ENCODE data around the gene HCAR1. TPM values are rescaled to one million over a fixed set of nuclear protein-coding genes. Genes with fewer than 3 reads are reported as not detected.
"Not testable (repeated sequence)": the region's sequence is repeated elsewhere in the genome, so short reads cannot be mapped to it uniquely, and the experiment has no call there.

HCAR1 gene, protein sequence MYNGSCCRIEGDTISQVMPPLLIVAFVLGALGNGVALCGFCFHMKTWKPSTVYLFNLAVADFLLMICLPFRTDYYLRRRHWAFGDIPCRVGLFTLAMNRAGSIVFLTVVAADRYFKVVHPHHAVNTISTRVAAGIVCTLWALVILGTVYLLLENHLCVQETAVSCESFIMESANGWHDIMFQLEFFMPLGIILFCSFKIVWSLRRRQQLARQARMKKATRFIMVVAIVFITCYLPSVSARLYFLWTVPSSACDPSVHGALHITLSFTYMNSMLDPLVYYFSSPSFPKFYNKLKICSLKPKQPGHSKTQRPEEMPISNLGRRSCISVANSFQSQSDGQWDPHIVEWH
- 3.0 TPM for polyA plus RNA-seq (ENCODE audit: insufficient read length)
- long read RNA-seq, donor 1, full-length matches to known transcripts = 2 of 2 reads
- long read RNA-seq, donor 1, partial matches to known transcripts = 0 of 2 reads
- long read RNA-seq, donor 1, other reads (novel, unspliced or antisense) = 0 of 2 reads
- long read RNA-seq, donor 2, full-length matches to known transcripts = 1 of 156 reads
- long read RNA-seq, donor 2, partial matches to known transcripts = 121 of 156 reads
- long read RNA-seq, donor 2, other reads (novel, unspliced or antisense) = 34 of 156 reads
- long read RNA-seq, donor 3, full-length matches to known transcripts = 6 of 6 reads
- long read RNA-seq, donor 3, partial matches to known transcripts = 0 of 6 reads
- long read RNA-seq, donor 3, other reads (novel, unspliced or antisense) = 0 of 6 reads
- long read RNA-seq, donor 4 = 0 reads
- long read RNA-seq, donor 5, full-length matches to known transcripts = 3 of 356 reads
- long read RNA-seq, donor 5, partial matches to known transcripts = 353 of 356 reads
- long read RNA-seq, donor 5, other reads (novel, unspliced or antisense) = 0 of 356 reads
- long read RNA-seq, donor 6, full-length matches to known transcripts = 3 of 3 reads
- long read RNA-seq, donor 6, partial matches to known transcripts = 0 of 3 reads
- long read RNA-seq, donor 6, other reads (novel, unspliced or antisense) = 0 of 3 reads
- long read RNA-seq, donor 7, full-length matches to known transcripts = 3 of 3 reads
- long read RNA-seq, donor 7, partial matches to known transcripts = 0 of 3 reads
- long read RNA-seq, donor 7, other reads (novel, unspliced or antisense) = 0 of 3 reads
- long read RNA-seq, donor 8 = 0 reads

DNA sequence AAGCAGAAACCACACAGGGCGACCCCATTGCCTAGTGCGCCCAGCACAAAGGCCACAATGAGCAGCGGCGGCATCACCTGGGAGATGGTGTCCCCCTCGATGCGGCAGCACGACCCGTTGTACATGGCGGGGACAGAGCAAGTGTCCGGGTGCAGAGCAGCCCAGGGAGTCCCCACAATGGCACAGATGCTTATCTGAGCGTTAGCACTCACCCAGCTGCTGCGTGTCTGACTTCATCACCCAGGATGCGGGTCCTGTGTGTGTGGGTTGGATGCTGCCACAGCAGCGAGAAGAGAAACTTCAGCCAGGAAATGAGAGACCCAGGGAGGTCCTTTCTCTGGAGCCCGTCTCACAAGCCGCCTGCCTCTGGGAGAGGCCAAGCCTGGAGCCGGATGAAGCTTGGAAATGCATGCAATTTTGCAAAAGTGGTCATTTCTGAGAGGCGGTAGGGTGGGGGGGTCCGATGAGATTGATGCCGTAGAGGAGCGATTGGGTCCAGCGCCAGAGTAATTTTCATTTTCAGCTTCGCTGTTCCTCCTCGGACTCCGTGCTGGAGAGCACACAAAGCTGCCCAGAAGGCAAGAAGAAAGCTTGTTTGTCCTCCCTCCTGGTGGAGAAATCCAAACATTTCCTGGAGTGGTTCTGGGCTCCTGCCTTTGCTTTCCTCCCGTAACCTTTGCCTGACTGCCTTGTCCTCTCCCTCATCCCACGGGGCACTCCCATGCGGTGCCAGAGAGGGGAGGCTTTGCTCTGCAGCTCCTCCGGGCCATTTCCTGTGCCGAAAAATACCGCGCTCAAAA is at the start of gene HCAR1:
TSS of gene HCAR1 (minus strand) at position 630 of the 800 bp plus-strand sequence. CDS start at position 125, 505 bp downstream.
- DNase-seq = peak; percentile 54

DNA sequence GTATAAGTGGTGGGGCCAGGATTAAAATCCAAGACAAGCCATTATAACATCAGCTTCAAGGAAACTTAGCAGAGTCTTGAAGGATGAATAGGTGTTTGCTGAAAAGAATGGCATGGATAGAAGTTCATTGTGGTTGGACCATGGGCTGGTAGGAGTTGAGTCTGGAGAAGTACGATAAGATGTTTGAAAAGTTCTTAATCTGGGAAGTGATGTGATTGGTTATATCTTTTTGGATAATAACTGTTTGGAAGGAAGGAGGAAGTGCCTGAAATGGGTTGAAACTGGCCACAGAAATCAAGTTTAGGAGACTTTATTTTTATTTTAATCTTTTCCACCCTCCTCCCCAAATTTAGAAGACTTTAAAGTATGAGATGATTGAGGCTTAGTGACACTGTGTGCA is 26.9 kb upstream of the HCAR1 start:
- no peak for DNase-seq

DNA sequence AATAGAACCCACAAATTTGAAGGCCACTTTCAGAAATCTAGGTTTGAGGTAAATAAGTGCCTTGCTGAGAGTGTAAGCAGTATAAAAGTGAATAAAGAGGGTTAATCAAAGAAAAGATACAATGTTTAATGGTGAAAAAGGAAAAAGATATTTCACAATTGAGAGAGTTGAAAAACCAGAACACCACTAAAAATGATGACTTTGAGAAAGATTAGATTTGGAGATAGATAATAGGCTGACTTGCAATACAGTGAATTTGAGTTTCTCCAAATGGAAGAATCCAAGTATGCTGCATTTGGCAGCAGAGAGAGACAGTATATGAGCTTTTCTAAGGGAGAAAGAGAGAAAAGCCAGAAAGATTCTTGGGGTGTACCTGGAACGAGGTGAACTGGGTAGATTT is 24.1 kb upstream of the HCAR1 start:
- DNase-seq = no peak

- no peak for DNase-seq
Measured at GRCh38 chr12:122753319-122753650, 22.6 kb upstream of the HCAR1 start.

DNA sequence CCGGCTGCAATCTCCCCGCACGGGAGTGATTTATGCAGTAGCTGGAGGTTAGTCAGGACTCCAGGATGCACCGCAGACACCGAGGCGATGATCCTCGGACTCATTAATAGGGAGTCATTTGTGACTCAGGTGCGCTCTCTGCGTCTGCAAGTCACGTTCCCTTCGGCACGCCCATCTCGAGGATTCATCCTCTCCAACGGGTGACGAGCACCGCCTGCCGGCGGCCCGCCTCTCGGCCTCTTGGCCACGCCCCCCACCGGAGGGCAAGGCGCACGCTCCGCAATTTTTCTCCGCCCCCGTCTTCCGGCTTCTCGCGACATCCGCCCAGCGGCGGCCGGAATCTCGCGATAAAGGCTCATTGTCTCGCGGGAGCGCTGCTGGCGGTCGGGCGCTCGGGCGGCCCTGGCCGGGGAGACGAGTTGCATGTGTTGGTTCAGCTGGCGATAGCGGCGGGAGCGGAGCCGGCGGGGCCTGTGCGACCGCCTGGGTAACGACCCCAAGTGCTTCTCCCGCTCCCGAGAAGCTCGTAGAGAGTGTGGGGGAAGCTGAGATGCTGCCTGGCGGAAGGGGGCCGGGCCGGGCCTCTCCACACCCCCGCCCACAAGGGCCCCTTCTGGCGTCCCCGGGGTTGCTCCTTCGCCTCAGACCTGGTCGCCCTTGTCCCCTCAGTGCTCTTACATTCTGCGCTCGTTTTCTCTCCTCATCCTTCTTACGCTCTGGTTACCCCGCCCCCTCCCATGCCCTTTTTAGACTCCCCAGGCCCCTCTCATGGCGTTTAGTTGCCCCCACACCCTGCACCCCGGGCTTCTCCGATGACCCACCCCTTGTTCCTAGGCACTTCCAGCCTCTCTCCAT is 22.0 kb upstream of the HCAR1 start, which contains the start of gene DENR:
TSS of gene DENR (plus strand) at position 361 of the 855 bp plus-strand sequence. CDS start 878 bp downstream, outside the sequence.
- peak; percentile 96 for DNase-seq

DNA sequence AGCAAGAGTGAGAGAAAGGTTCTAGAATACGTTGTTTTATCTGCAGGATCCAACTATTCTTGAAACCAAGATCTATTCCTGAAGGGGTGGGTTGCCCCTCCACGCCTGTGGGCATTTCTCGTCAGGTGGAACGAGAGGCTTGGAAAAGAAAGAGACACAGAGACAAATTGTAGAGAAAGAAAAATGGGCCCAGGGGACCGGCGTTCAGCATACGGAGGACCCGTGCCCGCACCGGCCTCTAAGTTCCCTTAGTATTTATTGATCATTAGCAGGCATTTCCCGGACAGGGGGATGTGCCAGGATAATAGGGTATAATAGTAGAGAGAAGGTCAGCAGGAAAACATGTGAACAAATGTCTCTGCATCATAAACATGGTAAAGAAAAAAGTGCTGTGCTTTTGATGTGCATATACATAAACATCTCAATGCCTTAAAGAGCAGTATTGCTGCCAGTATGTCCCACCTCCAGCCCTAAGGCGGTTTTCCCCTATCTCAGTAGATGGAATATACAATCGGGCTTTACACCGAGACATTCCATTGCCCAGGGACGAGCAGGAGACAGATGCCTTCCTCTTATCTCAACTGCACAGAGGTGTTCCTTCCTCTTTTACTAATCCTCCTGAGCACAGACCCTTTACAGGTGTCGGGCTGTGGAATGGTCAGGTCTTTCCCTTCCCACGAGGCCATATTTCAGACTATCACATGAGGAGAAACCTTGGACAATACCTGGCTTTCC is 20.3 kb upstream of the HCAR1 start:
- not testable (repeated sequence) for DNase-seq

DNA sequence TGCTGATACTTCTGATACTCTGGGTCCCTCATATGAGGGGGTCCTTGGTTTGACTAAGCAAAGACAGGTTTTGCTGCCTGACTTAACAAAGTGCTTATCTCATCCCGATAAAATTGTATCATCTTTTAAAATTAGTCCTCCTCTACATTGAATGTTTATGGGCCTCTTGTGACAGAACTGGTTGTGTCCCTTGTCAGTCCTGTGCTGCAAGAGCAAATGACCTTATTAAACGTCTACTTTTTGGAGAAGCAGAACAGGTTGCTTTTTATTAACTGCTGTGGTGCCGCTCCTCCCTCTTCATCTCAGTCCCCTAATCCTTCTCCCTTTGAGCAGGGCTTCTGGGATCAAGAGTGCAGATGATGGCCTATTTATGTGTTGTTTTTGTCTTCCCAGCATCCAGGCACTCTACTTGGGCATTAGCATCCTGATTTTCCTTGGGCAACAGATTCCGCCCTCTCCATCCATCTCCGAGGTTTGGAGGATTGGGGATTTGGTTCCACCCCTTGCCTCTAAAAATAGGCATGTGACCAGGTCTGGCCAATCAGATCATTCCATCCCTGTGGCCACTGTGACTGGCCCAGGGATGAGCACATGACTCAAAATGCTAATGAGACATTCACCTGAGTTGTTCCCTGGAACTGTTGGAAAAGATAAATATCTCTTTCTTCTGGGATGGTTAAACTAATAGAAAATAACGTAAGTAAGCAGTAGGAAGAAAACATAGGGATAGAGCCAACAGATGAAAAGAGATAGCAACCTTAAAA is 19.1 kb upstream of the HCAR1 start:
- DNase-seq = no peak

DNA sequence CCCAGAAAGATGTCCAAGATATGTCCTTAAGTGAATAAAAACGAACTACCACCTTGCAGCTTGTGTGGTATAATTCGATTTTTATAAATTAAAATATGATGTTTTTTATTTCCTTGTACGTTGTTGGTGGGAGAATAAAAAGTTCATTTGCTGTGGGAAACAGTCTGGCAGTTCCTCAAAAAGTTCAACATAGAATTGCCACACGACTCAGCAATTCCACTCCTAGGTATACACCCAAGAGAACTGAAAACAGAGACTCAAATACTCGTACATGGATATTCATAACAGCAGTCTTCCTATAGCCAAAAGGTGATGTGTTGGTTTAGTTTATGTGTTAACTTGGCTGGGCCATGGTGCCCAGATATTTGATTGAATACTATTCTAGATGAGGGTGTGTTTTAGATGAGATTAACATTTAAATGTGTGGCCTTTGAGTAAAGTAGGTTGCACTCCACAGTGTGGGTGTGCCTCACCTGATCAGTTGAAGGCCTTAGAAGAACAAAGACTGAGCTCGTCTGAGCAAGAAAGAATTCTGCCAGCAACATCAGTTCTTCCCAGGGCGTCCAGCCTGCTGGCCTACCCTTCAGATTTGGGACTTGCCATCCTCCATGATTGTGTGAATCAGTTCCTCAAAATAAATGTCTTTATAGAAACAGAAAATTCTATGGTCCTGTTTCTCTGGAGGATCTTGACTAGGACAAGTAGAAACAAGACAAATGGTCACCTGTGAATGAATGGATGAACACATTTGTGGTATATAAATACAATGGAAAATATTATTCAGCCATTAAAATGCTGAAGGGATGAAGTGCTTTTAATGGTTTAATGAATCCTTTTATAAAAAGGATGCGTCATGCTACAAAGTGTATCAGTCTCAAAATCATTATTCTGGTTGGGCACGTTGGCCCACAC is 16.8 kb upstream of the HCAR1 start:
- DNase-seq = no peak

DNA sequence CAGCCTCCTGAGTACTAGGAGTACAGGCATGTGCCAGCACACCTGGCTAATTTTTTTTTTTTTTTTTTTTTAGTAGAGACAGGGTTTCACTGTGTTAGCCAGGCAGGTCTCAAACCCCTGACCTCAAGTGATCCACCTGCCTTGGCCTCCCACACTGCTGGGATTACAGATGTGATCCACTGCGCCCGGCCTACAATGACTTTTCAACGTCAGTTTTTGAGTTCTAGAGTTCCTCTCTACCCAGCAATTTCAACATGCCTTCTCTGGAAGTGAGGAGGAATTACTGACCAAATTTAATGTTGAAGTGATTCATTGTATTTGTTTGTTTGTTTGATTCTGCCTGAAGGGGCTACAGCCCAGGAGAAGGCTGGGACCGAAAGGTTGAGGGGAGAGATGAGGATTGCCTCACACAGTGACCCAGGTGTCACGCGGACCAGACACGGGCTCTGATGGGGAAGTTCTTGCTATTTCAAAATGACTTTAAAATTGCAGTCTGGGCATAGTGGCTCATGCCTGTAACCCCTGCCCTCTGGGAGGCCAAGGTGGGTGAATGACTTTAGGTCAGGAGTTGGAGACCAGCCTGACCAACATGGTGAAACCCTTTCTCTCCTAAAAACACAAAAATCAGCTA is 13.4 kb upstream of the HCAR1 start:
- no peak for DNase-seq

DNA sequence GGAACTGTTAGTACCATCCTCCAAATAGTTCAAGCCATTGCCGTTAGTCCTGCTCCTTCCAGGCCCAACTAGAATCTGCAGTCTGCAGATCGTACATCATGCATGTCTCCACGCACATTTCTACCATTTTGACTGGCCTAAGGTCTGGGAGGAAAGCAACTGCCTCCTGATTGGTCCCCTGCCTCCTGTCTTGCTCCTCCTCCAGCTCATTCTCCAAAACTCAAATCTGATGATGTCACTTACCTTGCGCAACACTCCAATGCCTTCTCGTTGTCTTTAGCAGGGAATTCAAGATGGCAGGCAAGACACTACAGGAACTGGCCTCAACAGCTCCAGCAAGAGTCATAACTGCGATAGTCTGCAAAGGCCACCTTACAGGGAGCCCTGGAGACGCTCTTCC is 9.7 kb upstream of the HCAR1 start:
- DNase-seq = no peak

DNA sequence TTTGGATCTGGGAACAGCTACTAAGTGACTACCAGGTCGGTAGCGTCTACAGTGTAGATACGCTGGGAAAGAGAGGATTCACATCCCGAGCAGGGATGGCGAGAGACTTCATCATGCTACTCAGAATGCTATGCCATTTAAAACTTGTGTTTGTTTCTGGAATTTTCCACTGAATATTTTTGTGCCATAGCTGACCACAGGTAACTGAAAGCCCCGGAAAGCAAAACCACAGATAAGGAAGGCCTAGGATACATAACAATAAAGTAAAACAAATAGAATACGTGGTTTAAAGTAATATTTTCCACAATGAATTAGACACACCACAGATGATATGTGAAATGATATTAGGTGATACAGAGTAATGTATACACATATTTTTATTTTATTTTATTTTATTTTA is 7.9 kb upstream of the HCAR1 start:
- DNase-seq = no peak

- no peak for DNase-seq
Measured at GRCh38 chr12:122732611-122733010, 2.0 kb upstream of the HCAR1 start.

- DNase-seq = no peak
Measured at GRCh38 chr12:122732170-122732569, 1.5 kb upstream of the HCAR1 start.

DNA sequence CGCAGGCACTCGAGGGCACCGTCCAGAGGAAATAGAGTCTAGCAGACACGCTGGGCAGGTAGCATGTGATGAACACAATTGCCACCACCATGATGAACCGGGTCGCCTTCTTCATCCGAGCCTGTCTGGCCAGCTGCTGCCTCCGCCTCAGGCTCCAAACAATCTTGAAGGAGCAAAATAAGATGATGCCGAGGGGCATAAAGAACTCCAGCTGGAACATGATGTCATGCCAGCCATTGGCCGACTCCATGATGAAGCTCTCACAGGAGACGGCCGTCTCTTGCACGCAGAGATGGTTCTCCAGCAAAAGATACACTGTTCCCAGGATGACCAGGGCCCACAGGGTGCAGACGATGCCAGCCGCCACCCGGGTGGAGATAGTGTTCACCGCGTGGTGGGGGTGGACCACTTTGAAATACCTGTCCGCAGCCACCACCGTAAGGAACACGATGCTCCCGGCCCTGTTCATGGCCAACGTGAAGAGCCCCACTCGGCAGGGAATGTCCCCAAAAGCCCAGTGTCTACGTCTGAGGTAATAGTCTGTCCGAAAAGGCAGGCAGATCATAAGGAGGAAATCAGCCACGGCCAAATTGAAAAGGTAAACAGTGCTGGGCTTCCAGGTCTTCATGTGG is 945 bp downstream of the HCAR1 start:
- no peak for DNase-seq

DNA sequence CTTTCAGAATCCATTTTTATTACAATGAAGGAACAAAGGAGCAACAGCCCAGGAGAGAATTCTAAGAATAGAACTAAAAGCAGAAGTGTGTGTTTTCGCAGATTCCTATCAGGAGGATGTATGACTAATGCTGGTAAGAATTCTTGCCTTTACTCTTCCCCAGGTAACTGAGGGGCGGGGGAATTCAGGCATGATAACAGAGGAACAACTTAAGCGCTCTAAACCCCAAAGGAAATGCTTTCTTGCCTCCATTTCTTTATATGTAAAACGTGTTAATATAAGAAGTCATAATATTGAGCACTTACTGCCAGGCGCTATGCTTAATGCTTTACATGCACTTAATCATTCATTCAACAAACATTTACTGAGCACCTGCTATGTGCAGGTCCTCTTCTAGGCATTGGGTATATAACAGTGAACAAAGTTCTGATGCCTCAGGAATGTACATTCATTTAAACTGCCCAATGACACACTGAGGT is 4.5 kb downstream of the HCAR1 start:
- DNase-seq = no peak

- no peak for DNase-seq
Measured at GRCh38 chr12:122725452-122726079, 5.1 kb downstream of the HCAR1 start.

Data from left kidney (tissue), 8 donors.